Glomerular visceral epithelial cell (primary cell): ENCODE results near the gene SMAD3.

Experiments
- DNase-seq: peaks from one replicate; pipeline ENCODE4 v3.0.0-alpha.2; 2016; ENCODE audit errors: extremely low spot score

Gene SMAD3

GRCh38 chr15:67096546-67097294, 31.3 kb downstream of the SMAD3 start:
- no peak for DNase-seq

- DNase-seq, result no peak
Observed at GRCh38 chr15:67097424-67097823, 32.0 kb downstream of the SMAD3 start.

DNA sequence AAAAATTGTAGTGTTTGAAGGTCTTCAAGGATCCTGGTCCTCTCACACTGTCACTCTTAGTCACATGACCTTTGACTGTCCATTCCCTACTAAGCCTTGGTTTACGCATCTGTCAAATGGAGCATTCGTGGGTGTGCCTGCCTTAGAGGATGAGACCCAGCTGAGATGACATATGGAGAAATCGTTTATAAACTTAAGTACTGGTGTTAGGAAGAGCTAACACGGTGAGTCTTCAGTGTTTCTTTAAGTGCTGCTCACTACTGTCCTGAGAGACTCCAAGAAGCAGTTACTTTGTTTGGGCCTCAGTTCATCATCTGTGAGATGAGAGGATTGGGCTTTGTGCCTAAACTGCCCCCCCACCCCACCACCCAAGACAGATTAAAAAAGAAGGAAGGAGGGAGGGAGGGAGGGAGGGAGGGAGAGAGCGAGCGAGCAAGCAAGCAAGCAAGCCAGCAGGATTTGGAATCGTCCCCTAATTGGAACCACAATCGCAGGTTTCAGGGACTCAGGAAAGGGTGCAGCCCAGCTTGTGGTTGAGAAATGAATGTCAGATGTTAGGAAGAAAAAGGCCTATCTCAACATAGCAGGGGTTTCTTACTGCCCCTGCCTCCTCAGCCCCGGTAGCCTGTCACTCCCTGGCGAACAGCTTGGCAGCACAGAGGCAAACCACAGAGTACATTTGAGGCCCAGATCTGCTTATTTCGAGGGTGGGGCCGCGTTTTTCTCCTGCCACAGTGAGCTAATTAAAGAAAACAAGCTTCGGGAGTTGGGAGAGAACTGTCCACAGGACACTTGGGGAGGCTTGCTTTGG, 32.7 kb downstream of the SMAD3 start:
- peak; percentile 87 for DNase-seq

GRCh38 chr15:67098768-67099282, 33.4 kb downstream of the SMAD3 start:
- no peak for DNase-seq

DNA sequence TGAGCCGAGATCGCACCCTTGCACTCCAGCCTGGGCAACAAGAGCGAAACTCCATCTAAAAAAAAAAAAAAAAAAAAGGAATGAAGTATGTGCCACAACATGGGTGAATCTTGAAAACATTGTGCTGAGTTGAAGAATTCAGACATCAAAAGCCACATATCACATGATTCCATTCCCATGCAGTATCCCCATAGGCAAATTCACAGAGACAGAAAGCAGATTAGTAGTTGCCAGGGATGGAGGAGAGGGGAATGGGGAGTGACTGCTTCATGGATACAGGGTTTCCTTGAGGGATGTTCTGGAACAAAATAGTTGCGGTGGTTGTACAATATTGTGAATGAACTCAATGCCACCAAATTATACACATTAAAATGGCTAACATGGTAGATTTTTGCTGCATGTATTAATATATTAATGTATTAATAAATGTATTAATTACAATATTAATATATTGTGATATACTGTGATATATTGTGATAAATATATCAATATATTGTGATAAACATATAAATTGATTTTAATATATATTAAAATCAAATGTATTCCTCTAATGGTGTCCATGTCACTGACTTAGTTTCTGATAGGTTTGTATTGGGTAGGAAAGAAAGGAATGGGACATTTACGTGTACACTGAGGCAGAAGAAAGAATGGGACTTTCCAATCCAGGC, 34.9 kb downstream of the SMAD3 start:
- no peak for DNase-seq

GRCh38 chr15:67100801-67101581, 35.6 kb downstream of the SMAD3 start:
- DNase-seq, result no peak

- peak; percentile 92 for DNase-seq
Observed at GRCh38 chr15:67101911-67102598, 36.7 kb downstream of the SMAD3 start.

DNA sequence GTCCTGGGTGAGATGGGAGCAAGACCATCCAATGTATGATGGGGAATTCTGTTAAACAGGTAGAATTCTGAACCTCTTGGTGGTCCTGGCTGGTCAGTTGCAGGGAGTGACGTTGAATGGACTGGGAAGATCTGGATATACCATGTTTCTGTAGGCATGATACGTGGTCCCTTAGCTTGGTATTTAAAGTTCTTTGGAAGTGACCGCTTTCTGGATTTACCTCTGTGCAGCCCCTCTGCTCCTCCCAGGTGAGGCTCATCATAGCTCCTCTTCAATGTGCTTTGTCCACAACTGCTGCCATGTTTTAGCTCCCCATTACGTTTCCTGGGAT, 37.2 kb downstream of the SMAD3 start:
- no peak for DNase-seq

DNA sequence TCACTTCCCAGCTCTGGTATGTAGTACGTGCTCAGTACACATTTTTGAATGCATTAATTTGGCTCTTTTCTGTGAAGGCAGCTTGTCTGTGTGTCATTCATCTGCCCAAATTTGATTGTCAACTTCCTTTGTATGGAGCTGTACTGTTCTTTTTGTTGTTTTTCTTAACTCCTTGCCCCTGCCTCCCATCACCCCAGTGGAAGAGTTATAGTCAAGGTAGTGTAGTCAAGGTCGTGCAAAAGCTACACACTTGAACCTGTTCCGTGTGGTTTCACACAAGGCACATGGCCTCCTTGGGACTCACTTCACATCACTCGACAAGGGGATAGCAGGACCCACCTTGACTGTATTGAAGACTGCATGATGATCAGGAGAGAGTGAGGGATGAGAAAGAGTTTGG, 37.6 kb downstream of the SMAD3 start:
- no peak for DNase-seq

- DNase-seq, result no peak
Observed at GRCh38 chr15:67103432-67103831, 38.0 kb downstream of the SMAD3 start.

DNA sequence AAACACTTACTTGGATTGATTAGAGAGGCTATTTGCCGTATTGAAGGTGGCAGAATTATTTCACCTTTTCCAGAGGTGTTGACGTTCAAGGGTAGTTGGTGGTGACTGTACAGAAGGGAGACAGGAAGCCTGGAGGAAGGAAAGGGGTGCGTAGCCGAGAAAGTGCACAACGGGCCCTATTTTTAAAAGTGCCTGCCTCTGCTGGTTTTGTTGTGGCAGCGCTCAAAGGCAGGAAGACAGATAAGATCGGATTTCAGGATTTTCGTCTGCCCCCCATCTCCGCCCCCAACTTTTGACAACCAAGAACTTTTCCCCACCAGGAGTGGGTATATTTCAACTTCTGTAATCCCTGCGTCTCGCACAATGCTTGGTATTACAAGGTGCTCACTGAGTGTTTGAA, 38.5 kb downstream of the SMAD3 start:
- no peak for DNase-seq

- no peak for DNase-seq
Observed at GRCh38 chr15:67104510-67104909, 39.1 kb downstream of the SMAD3 start.

DNA sequence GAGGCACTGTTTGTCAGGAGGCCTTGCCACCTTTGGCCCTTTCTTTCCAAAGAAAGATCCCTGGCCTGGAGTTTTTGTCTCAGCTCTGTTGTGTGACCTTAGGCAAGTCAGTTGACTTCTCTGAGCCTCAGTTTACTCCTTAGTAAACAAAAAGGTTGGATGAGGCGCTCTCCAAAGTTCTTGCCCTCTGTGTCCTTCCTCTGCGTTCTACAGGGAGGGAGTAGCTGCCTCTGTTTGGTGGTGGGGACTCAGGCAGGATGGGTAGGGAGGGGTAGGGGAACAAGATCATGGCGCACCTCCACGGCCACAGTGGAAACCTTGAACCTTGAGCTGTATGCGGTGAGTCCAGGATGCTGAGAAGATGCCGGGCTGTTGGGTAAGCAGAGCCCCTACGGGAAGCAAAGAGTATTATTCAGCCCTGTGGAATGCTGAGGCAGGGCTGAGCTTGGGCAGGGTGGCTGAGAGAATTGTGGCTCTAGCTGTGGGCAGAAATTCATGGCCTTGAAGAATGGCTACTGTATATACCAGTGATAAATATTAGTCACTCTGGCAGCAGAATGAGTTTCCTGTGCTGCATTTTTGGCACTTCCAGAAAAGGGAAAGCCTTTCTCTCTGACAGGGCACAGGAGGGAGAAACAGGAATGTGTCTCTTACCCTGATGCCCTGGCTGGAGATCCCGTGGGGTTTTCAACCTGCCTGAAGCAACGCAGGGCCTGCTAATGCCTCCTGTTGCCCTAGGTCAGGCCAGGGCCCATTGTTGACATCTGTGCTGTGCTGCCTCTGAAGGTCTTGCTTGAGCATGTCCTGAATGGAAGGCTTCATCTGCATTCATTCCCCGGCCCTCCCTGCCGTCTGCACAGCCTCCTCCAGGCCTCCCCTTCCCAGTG, 39.9 kb downstream of the SMAD3 start:
- DNase-seq, result peak; percentile 98

GRCh38 chr15:67105991-67106763, 40.8 kb downstream of the SMAD3 start:
- no peak for DNase-seq

GRCh38 chr15:67106764-67107013, 41.3 kb downstream of the SMAD3 start:
- DNase-seq, result no peak

DNA sequence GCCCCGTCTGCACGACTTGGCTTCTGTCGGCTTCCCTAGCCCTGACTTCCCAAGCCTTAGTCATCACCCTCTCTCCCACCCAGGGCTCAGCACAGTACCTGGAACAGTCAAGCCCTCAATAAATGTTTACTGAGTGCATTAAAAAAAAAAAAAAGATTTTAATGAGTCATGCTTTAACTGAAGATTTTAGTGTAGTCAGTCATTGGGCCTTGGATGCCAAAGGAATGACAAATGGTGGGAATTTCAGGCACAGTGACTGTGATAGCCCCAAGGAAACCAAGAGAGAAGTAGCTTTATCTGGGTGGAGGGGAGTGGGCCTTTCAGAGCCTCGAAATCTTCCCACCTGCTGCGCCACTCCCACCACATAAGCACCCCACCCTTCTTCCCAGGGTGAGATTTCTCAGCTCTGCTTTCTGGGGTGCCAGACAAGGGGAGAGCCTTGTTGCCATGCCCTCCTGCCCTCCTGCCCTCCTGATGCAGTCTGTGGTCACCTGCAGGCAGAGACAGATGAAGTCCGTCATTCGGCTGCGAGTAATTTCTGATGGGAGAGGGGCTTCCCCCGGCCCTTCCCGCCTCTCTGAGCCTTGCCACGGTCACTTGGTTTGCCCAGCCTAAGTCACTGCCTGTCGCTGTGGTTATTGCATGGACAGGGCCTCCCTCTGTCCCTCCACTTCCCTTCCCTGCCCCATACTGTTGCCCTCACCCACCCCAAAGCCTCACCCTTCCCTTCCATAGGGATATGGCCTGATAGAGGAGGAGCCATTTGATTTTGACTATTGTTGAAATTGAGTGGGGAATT, 41.8 kb downstream of the SMAD3 start:
- DNase-seq, result peak; percentile 99

DNA sequence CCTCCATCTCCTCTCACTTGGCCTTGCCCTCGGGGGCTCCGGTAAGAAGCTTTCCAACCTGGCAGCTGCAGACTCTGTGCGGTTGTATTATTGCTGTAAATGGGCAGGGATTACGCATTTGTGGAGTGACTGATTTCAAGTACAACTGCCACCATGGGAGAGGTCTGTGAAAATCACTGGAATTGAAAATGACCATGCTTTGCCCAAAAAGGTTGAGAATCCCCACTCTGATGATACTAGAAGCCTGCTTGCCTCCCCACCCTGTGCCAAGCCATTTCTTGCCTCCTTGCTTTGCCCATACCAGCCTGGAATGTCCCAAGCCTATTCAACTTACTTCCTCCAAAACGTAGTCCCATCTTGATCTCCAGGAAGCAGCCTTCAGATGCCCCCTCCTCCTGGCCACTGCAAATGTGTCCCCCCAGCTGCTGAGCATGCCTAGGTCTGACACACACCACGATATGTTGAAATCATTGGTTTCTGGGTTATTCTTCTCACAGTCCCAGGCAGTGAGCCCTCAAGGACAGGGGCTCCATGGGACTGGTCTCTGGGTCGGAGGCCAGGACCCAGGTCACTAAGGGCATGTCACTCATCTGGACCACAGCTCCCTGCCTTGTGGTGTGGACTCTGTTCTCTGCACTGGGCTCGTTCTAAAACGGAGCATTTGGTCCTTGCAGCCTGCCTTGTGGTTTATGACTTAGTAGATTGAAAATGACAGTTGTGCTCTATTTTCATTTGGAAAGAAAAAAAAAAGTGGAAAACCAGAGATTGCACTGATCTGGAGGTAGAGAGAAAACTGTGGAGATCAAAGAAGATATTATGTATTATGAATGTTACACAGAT, 42.9 kb downstream of the SMAD3 start:
- peak; percentile 59 for DNase-seq
